SK-MEL-5 (cell line): Measurements from ENCODE around the gene P3R3URF. TPM values are rescaled to one million over a fixed set of nuclear protein-coding genes. Genes with fewer than 3 reads are reported as not detected.
"Not testable (repeated sequence)": the region's sequence is repeated elsewhere in the genome, so short reads cannot be mapped to it uniquely, and the experiment has no call there.

Experiments
- DNase-seq: peaks from one replicate; pipeline ENCODE4 v3.0.0-alpha.2; 2016; ENCODE audit warnings: low read depth, low spot score
- in situ Hi-C: cut with HindIII; loops from 2 replicates; pipeline ENCODE4 v1.10.0; 2016; ENCODE audit warnings: low sequenced_read_pairs, high pct_unique_total_duplicates, low pct_unique_long_range_greater_than_20kb
- polyA plus RNA-seq, 2 experiments: library from polyadenylated mRNA; depleted of rRNA; stranded (reverse); fragments of >200 nt; gene quantifications; 2 replicates each; pipeline ENCODE4 v1.2.3, GENCODE V29; 2015
- total RNA-seq: library from RNA; depleted of rRNA; stranded (reverse); fragments of >200 nt; shearing (Covaris generic); gene quantifications from 2 replicates; pipeline ENCODE4 v1.2.3, GENCODE V29; 2014; rRNA removed

The P3R3URF gene
- not detected in 2 replicates for total RNA-seq
- polyA plus RNA-seq (2015; cell fraction: cytosol; rRNA removed) = not detected in 2 replicates
- not detected in 2 replicates for polyA plus RNA-seq (2015; cell fraction: nucleus; rRNA removed)

- no peak for DNase-seq
- in situ Hi-C loops = no loop called here
Measured at GRCh38 chr1:46176211-46176865, at the start of gene P3R3URF. P3R3URF (minus strand) TSS chr1:46176488; CDS start chr1:46176471, 17 bp downstream.

DNA sequence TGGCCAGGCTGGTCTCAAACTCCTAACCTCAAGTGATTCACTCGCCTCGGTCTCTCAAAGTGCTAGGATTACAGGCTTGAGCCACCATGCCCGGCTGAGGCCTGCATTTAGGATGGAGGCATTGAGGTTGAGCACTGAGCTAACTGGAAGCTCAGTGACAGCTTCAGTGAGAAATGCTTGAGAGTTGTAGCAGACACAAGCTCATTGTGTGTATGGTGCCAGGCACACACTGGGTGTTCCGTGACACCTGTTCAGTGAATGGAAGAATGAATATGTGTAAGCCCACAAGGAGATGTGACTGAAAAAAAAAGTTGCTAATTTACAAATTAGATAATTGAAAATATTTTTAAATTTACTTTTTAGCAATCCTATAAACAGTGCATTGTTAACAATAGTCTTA, 48.7 kb upstream of the P3R3URF start:
- in situ Hi-C loops = no loop called here
- DNase-seq = no peak

DNA sequence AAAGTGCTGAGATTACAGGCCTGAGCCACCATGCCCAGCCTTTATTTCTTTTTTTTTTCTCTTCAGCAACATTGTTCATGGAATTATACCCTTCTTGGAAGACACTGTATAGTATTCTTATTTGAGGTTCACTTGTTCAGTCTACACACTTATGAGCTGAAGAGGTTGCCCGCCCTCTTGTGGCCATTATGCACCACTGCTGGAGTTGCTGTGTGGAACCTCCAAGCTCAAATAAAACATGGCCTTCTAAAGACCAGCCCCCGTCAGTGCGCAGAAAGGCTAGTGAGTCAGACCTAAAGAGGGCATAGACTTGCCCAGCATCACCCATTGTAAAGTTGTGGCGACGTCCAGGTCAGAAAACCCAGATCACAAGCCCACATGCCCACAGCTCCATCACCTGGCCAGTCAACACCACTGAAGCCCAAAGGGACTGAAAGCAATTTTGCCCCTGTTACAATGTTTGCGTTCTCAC, 47.2 kb upstream of the P3R3URF start:
- DNase-seq = peak; percentile 90
- in situ Hi-C loops = no loop called here

DNA sequence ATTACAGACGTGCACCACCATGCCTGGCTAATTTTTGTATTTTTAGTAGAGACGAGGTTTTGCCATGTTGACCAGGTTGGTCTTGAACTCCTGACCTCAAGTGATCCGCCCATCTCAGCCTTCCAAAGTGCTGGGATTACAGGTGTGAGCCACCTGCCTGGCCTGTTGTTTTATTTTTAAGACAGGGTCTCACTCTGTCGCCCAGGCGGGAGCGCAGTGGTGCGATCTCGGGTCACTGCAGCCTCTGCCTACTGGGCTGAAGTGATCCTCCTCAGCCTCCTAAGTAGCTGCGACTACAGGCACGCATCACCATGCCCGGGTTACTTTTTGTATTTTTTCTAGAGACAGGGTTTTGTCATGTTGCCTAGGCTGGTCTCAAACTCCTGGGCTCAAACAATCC, 46.8 kb upstream of the P3R3URF start:
- in situ Hi-C loops, DNase-seq: not testable (repeated sequence)

DNA sequence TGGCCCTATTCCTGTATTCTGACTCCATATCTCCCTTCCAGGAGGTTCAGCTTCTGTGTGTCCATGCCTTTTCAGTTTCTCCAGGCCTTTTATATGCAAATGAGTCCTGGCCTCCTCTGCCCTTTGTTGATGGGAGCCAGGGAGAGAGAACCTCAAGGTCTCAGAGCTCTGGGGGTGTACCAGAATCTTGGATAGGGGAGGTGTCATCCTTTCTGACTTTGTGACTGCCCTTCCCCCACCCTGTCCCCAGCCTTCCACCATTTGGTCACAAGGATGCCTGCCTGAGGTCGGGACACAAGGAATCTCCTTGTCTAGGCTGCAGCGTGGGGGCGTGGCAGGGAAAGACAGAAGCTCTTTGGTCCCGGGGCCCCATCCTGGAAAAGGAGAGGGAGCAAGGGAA, 45.5 kb upstream of the P3R3URF start:
- DNase-seq = peak; percentile 96
- in situ Hi-C loops = no loop called here

DNA sequence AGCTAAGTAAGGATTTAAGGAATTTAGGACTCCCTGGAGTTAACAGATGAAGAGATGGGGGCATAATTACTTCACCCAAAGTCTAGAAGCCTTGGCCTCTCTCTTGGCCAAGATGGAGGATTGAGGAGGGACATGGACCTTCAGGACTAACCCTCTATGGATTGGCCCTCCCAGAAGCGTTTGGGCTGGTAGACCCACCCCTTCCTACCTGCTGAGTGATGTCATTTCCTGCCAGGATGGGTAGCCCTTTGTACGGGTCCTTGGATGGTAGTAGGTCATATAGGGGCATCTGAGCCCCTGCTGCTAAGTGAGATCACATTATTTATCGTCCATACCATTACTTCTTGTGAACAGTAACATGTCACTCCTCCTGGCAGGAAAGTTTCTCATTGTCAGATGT, 44.5 kb upstream of the P3R3URF start:
- in situ Hi-C loops = no loop called here

DNA sequence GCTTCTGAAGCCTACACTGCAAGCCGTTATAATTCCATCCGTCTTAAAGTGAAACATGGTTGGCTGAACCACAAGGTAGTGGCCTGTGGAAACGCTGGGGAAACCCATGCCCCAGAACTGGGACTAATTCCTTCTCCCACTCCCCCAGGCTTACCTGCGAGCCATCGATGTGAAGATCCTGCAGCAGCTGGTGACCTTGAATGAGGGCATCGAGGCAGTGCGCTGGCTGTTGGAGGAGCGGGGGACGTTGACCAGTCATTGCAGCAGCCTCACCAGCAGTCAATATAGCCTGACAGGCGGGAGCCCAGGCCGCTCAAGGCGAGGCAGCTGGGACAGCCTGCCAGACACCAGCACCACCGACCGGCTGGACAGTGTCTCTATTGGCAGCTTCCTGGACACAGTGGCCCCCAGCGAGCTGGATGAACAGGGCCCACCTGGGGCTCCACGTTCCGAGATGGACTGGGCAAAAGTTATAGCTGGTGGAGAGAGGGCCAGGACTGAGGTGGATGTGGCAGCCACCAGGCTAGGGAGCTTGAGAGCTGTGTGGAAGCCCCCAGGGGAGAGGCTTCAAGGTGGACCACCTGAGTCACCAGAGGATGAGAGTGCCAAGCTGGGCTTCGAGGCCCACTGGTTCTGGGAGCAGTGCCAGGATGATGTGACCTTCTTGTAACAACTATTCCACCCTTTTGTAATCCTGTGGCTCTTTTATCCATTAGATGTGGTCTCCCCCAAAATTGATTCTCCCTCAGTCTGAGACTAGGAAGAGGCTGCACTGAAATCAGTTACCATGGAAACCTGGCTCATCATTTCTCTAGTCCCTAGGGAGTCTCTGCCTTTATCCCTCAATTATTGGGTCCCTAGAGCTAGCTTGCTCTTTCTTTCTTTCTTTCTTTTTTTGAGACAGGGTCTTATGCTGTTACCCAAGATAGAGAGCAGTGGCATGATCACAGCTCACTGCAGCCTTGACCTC, 43.5 kb upstream of the P3R3URF start:
- no peak for DNase-seq
- in situ Hi-C loops = no loop called here

More for the DNA sequence above, 44.5 kb upstream of the P3R3URF start:
- no peak for DNase-seq

- no peak for DNase-seq
Measured at GRCh38 chr1:46218443-46218842, 42.2 kb upstream of the P3R3URF start.

GRCh38 chr1:46215504-46215903, 39.2 kb upstream of the P3R3URF start:
- in situ Hi-C loops = no loop called here
- DNase-seq = no peak

More at GRCh38 chr1:46218443-46218842, 42.2 kb upstream of the P3R3URF start:
- in situ Hi-C loops = no loop called here

DNA sequence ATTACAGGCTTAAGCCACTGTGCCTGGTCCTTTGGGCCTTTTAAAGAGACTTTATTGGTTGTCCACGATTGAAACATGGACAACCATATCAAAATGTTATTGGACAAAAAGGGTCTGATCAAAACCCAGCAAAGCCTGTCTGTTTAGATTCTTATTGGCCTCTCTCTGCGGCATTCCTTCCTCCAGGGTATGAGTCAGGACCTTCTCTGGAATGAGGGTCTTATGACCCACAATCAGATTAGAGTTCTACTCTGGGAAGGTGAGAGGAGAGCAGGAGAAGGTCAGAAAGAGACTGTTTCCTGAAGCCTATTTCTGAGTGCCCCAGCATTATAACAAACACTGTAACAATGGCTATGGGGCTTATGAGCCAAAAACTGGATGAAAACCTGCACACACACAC, 34.8 kb upstream of the P3R3URF start:
- DNase-seq = peak; percentile 61
- in situ Hi-C loops = no loop called here

- no peak for DNase-seq
- in situ Hi-C loops = no loop called here
Measured at GRCh38 chr1:46210561-46210960, 34.3 kb upstream of the P3R3URF start.

- in situ Hi-C loops = no loop called here
- no peak for DNase-seq
Measured at GRCh38 chr1:46206399-46206798, 30.1 kb upstream of the P3R3URF start.

DNA sequence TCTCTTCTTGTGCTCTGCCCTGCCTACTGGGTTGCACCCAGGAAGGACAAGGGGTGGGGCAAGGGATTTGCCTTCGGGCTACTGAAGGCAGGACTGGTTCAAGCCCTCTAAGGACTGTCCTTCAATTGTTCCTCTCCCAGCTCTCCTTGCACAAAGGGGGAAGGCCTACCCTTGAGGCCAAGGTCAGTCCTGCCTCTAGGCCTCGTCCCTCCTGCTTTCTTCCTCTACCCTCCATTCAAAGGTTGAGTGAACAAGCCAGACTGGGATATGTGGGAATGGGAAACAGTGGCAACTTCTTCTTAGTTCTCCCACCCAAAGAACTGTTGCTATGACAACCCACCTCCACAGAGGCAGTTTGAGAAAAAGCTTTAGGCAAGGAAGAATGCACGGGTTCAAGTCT, 29.5 kb upstream of the P3R3URF start:
- DNase-seq = peak; percentile 84
- in situ Hi-C loops = no loop called here

DNA sequence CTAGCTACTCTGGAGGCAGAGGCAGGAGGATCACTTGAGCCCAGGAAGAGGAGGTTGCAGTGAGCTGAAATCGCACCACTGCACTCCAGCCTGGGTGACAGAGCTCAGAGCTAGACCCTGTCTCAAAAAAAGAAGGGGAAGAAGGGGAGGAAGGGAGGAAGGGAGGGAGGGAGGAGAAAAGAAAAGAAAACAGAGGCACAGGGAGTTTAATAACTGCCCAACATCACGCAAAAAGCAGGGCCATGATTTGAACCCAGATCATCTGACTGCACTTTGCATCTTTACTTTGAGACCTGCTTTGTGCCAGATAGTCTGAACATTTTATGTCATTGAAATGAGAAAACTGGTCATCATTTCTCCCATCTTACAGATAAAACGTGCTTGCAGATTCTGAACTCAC, 28.9 kb upstream of the P3R3URF start:
- DNase-seq = no peak
- in situ Hi-C loops = no loop called here

DNA sequence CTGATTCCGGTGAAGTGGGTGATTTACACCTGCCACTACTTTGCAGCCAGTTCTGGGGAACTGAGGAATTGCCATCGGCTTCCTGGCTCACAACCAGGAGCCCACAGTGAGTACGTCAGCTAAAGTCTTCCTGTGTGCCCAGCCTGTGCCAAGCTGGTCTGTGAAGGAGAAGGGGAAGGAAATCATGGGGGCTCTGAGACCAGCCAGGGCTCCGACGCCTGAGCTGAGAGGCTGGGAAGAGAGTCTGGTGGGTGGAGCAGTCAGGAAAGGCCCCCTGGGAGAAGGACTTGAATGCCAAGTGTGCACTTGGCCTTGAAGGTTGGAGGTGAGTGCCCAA, 28.1 kb upstream of the P3R3URF start:
- no peak for DNase-seq
- in situ Hi-C loops = no loop called here

GRCh38 chr1:46203738-46204405, 27.6 kb upstream of the P3R3URF start:
- in situ Hi-C loops = no loop called here
- DNase-seq = no peak

DNA sequence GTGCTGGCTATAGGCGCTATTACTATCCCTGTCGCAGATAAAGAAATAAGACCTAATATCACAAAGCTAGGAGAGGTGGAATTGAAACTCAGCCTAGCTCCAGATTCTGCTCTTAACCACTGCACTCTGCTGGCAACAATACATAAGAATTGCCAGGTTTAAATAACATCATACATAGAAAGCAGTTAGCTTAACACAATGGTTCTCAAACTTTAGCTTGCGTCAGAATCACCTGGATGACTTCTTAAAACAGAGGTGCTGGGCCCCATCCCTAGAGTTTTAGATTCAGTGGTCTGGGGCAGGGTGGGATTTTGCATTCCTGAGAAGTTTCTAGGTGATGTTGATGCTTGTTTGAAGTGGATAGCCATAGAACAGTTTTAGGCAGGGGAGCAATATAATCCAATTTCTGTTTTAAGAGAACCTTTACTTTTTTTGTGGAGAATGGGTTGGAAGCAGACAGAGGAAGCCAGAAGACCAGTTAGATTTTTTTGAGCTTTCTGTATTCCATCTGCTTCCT, 23.0 kb upstream of the P3R3URF start:
- in situ Hi-C loops = no loop called here
- no peak for DNase-seq
